ENCODE results near the gene ADCK1. TPM values are rescaled to one million over a fixed set of nuclear protein-coding genes. Genes with fewer than 3 reads are reported as not detected.

ADCK1 gene
- total RNA-seq, 1 experiment from 2014 or later: 5.7 TPM

GRCh38 chr14:77970646-77971045, 170.7 kb downstream of the ADCK1 start:
- no peak overlapping the region for H2AFZ ChIP-seq (ENCODE audit: low read length)
- no TSS peak for BruUV-seq (replicated peaks)
- H3K36me3 ChIP-seq (ENCODE audit: low read depth, low read length): no peaks in the 10 kb centered on the region
- H3K4me2 ChIP-seq (ENCODE audit: low read length): no peak overlapping the region
- no peak for TF ChIP-seq EZH2phosphoT487 (IDR thresholded peaks at IDR 0.05; ENCODE audit: borderline replicate concordance, low read length)
- no peak for TF ChIP-seq EZH2 (IDR thresholded peaks at IDR 0.05; ENCODE audit: low read length, unreplicated experiment)
- TF ChIP-seq, protein P1, sequence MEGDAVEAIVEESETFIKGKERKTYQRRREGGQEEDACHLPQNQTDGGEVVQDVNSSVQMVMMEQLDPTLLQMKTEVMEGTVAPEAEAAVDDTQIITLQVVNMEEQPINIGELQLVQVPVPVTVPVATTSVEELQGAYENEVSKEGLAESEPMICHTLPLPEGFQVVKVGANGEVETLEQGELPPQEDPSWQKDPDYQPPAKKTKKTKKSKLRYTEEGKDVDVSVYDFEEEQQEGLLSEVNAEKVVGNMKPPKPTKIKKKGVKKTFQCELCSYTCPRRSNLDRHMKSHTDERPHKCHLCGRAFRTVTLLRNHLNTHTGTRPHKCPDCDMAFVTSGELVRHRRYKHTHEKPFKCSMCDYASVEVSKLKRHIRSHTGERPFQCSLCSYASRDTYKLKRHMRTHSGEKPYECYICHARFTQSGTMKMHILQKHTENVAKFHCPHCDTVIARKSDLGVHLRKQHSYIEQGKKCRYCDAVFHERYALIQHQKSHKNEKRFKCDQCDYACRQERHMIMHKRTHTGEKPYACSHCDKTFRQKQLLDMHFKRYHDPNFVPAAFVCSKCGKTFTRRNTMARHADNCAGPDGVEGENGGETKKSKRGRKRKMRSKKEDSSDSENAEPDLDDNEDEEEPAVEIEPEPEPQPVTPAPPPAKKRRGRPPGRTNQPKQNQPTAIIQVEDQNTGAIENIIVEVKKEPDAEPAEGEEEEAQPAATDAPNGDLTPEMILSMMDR (conservative IDR thresholded peaks at IDR 0.05; ENCODE audit: low read depth, low read length): no peak
- H3K9me3 ChIP-seq (ENCODE audit: low read length): no peaks in the 10 kb centered on the region
- no peak overlapping the region for H3K4me3 ChIP-seq (ENCODE audit: low read length)
- POLR2A ChIA-PET (ENCODE audit: unreplicated experiment): no interaction called here
- H3K9ac ChIP-seq (ENCODE audit: low read length): no peak overlapping the region
- H3K27me3 ChIP-seq (ENCODE audit: low read length): peaks cover 24% of the 10 kb centered on the region; the same call in 1 of the 2 replicates
- H3K27ac ChIP-seq (ENCODE audit: low read length): no peak overlapping the region
- H3F3A ChIP-seq (ENCODE audit: low read length, unreplicated experiment): no peaks in the 10 kb centered on the region
- DNase-seq (no peak), ATAC-seq (no peak)
- no peaks in the 10 kb centered on the region for H4K20me1 ChIP-seq (ENCODE audit: low read length)
- no peaks in the 10 kb centered on the region for H3K4me1 ChIP-seq (ENCODE audit: insufficient read depth, low read length)
- H3K9me2 ChIP-seq (replicated peaks; ENCODE audit: low read length): no peaks in the 10 kb centered on the region
- intact Hi-C loops (cut with micrococcal nuclease): no loop called here
- no peaks in the 10 kb centered on the region for H3K79me2 ChIP-seq (ENCODE audit: low read length)
- CTCF ChIA-PET: no interaction called here

DNA sequence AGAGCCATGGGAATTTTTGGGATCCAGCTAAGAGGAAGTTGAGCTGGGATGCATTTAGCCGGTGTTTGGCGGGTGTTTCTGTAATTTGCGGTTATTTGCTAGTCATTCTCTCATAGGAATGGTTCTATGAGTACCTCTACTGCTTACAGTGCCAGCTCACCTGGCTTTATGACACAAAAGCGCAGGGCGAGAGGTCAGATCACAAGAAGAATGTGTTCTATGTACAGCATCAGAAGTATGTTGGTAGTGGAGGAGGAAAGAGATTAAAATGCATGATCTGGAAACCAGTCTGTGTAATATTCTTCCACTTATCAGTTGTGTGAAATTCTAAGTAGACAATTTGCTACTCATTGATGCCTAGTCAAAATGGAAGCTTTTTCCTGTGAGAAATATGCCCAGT, 173.3 kb downstream of the ADCK1 start:
- TF ChIP-seq EZH2 (IDR thresholded peaks at IDR 0.05; ENCODE audit: low read length, unreplicated experiment) (no peak), EZH2phosphoT487 (IDR thresholded peaks at IDR 0.05; ENCODE audit: borderline replicate concordance, low read length) (no peak)
- TF ChIP-seq, protein P1 (conservative IDR thresholded peaks at IDR 0.05; ENCODE audit: low read depth, low read length): no peak

DNA sequence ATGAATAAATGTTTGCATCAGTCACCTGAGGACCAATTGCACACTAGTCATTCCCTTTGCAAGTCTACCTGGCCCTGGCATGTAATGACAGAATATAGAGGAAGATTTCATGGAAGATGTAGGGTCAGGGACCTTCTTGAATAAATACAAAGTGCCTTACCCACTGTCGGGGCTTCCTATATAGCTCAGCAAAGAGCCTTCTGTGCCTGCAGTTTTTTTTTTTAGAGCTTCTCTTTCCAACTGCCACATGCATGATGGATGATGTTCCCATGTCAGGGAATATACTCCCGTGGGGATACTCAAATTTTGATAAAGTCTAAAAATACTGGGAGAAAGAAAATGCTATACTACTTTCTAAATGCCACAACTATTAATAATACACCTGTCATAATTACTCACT, 176.7 kb downstream of the ADCK1 start:
- no peak for ATAC-seq
- TF ChIP-seq EZH2 (IDR thresholded peaks at IDR 0.05; ENCODE audit: low read length, unreplicated experiment) (no peak), EZH2phosphoT487 (IDR thresholded peaks at IDR 0.05; ENCODE audit: borderline replicate concordance, low read length) (no peak)
- TF ChIP-seq, protein P1 (conservative IDR thresholded peaks at IDR 0.05; ENCODE audit: low read depth, low read length): no peak
- CTCF ChIA-PET: no interaction called here

More for the DNA sequence above, 173.3 kb downstream of the ADCK1 start:
- no TSS peak for BruUV-seq (replicated peaks)
- Histone ChIP-seq H3K9me2 (replicated peaks; ENCODE audit: low read length) (no peaks in the 10 kb centered on the region), H3K4me3 (ENCODE audit: low read length) (no peak overlapping the region), H2AFZ (ENCODE audit: low read length) (no peak overlapping the region), H3K27ac (ENCODE audit: low read length) (no peak overlapping the region), H3K36me3 (ENCODE audit: low read depth, low read length) (no peaks in the 10 kb centered on the region), H3K79me2 (ENCODE audit: low read length) (no peaks in the 10 kb centered on the region), H3K9ac (ENCODE audit: low read length) (no peak overlapping the region), H3F3A (ENCODE audit: low read length, unreplicated experiment) (no peaks in the 10 kb centered on the region), H4K20me1 (ENCODE audit: low read length) (no peaks in the 10 kb centered on the region), H3K27me3 (ENCODE audit: low read length) (peaks cover 24% of the 10 kb centered on the region; the same call in 1 of the 2 replicates), H3K4me1 (ENCODE audit: insufficient read depth, low read length) (no peaks in the 10 kb centered on the region), H3K9me3 (ENCODE audit: low read length) (no peaks in the 10 kb centered on the region), H3K4me2 (ENCODE audit: low read length) (no peak overlapping the region)
- ChIA-PET POLR2A (ENCODE audit: unreplicated experiment) (no interaction called here), CTCF (no interaction called here)
- DNase-seq: no peak
- ATAC-seq: no peak
- intact Hi-C loops (cut with micrococcal nuclease): no loop called here

More for the DNA sequence above, 176.7 kb downstream of the ADCK1 start:
- H2AFZ ChIP-seq (ENCODE audit: low read length): no peak overlapping the region
- intact Hi-C loops (cut with micrococcal nuclease): no loop called here
- H3K9me2 ChIP-seq (replicated peaks; ENCODE audit: low read length): no peaks in the 10 kb centered on the region
- no peaks in the 10 kb centered on the region for H3K36me3 ChIP-seq (ENCODE audit: low read depth, low read length)
- BruUV-seq (replicated peaks): no TSS peak
- H3K27ac ChIP-seq (ENCODE audit: low read length): no peak overlapping the region
- POLR2A ChIA-PET (ENCODE audit: unreplicated experiment): no interaction called here
- H3K4me3 ChIP-seq (ENCODE audit: low read length): no peak overlapping the region
- H3K27me3 ChIP-seq (ENCODE audit: low read length): peaks cover 22% of the 10 kb centered on the region
- no peaks in the 10 kb centered on the region for H3K4me1 ChIP-seq (ENCODE audit: insufficient read depth, low read length)
- DNase-seq: no peak
- H3K79me2 ChIP-seq (ENCODE audit: low read length): no peaks in the 10 kb centered on the region
- H4K20me1 ChIP-seq (ENCODE audit: low read length): no peaks in the 10 kb centered on the region
- H3K9ac ChIP-seq (ENCODE audit: low read length): no peak overlapping the region
- no peaks in the 10 kb centered on the region for H3F3A ChIP-seq (ENCODE audit: low read length, unreplicated experiment)
- no peaks in the 10 kb centered on the region for H3K9me3 ChIP-seq (ENCODE audit: low read length)
- H3K4me2 ChIP-seq (ENCODE audit: low read length): no peak overlapping the region
